SK-N-SH treated with all-trans-retinoic acid at 6 μM for 48 hours (cell line): ENCODE measurements around the gene OAF.

Source experiments
- BACH2 ChIP-seq: fragments of 250-450 bp; sonication (Bioruptor Pico); IDR thresholded peaks from 2 replicates; pipeline ENCODE4 v1.9.0; 2021; ENCODE audit warnings: mild to moderate bottlenecking, borderline replicate concordance
- GLIS3 ChIP-seq: fragments of 250-450 bp; sonication (Bioruptor Pico); IDR thresholded peaks from 2 replicates; pipeline ENCODE4 v1.5.0; 2020; ENCODE audit warnings: mild to moderate bottlenecking, moderate library complexity
- PATZ1 ChIP-seq: fragments of 250-450 bp; sonication (Bioruptor Pico); IDR thresholded peaks from 2 replicates; pipeline ENCODE4 v1.8.0; 2020; ENCODE audit warnings: mild to moderate bottlenecking, moderate library complexity, borderline replicate concordance
- SNAI2 ChIP-seq: fragments of 250-450 bp; sonication (Bioruptor Pico); IDR thresholded peaks from 2 replicates; pipeline ENCODE4 v1.5.0; 2020; ENCODE audit warnings: mild to moderate bottlenecking, moderate library complexity
- TOX ChIP-seq: fragments of 250-450 bp; sonication (Bioruptor Pico); IDR thresholded peaks from 2 replicates; pipeline ENCODE4 v1.8.0; 2021; ENCODE audit warnings: mild to moderate bottlenecking, moderate library complexity, borderline replicate concordance
- TSHZ2 ChIP-seq: fragments of 250-450 bp; sonication (Bioruptor Pico); IDR thresholded peaks from 2 replicates; pipeline ENCODE4 v1.5.0; 2020; ENCODE audit warnings: mild to moderate bottlenecking, moderate library complexity
- ZC3H10 ChIP-seq: fragments of 250-450 bp; sonication (Bioruptor Pico); IDR thresholded peaks from 2 replicates; pipeline ENCODE4 v1.5.1; 2021; ENCODE audit warnings: mild to moderate bottlenecking, moderate library complexity
- ZFP3 ChIP-seq: fragments of 250-450 bp; sonication (Bioruptor Pico); IDR thresholded peaks from 2 replicates; pipeline ENCODE4 v1.5.0; 2020; ENCODE audit warnings: mild to moderate bottlenecking, moderate library complexity
- ZFP30 ChIP-seq: fragments of 450-650 bp; formaldehyde crosslinking; IDR thresholded peaks from 2 replicates; pipeline ENCODE4 v1.5.0; 2022; ENCODE audit warnings: mild to moderate bottlenecking, moderate library complexity
- TF ChIP-seq, protein P1 (sequence below): fragments of 250-450 bp; sonication (Bioruptor Pico); IDR thresholded peaks from 2 replicates; pipeline ENCODE4 v1.5.1; 2021; ENCODE audit warnings: mild to moderate bottlenecking, moderate library complexity

DNA sequence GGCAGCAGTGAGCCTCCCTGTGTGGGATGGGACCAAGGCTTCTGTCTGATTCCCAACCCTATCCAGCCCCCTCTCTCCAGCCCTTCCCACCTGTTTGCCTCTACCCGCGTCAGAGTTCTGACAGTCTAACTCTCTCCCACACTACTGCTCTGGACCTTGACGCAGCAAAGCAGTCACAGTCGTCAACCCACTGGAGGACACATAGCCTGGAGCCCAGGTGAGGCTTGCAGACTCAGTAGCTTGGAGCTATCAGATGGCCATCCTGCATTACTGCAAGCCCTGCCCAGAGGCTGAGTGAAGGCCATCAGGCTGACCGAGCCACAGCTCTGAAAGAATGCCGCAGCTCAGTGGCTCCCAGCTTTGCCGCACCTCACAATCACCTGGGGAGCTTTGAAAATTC is 3.7 kb downstream of the OAF start:
- TF ChIP-seq BACH2 (CRISPR knock-in tag) = no peak
- TF ChIP-seq PATZ1 = no peak
- no peak for TF ChIP-seq TOX (CRISPR knock-in tag)
- TF ChIP-seq SNAI2 (CRISPR knock-in tag) = no peak
- no peak for TF ChIP-seq GLIS3 (CRISPR knock-in tag)
- no peak for TF ChIP-seq ZFP30 (CRISPR knock-in tag)
- no peak for TF ChIP-seq ZC3H10 (CRISPR knock-in tag)
- no peak for TF ChIP-seq ZFP3 (CRISPR knock-in tag)
- TF ChIP-seq, protein P1, sequence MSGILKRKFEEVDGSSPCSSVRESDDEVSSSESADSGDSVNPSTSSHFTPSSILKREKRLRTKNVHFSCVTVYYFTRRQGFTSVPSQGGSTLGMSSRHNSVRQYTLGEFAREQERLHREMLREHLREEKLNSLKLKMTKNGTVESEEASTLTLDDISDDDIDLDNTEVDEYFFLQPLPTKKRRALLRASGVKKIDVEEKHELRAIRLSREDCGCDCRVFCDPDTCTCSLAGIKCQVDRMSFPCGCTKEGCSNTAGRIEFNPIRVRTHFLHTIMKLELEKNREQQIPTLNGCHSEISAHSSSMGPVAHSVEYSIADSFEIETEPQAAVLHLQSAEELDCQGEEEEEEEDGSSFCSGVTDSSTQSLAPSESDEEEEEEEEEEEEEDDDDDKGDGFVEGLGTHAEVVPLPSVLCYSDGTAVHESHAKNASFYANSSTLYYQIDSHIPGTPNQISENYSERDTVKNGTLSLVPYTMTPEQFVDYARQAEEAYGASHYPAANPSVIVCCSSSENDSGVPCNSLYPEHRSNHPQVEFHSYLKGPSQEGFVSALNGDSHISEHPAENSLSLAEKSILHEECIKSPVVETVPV (CRISPR knock-in tag) = no peak
- TF ChIP-seq TSHZ2 (CRISPR knock-in tag) = no peak
